H1 (cell line): ENCODE data around the gene CXCL12. TPM values are rescaled to one million over a fixed set of nuclear protein-coding genes. Genes with fewer than 3 reads are reported as not detected.

ENCODE experiments used
- CTCF ChIA-PET: fragments of 300-600 bp; sonication (Branson Sonifier 250); formaldehyde crosslinking; loops from one replicate; lab custom pipeline; 2021; ENCODE audit not compliant: partially characterized antibody; lab: Charles Lee
- POLR2A ChIA-PET: fragments of 300-600 bp; sonication (Branson Sonifier 250); formaldehyde crosslinking; loops from one replicate; lab custom pipeline; 2021; ENCODE audit warnings: inconsistent platforms; ENCODE audit not compliant: partially characterized antibody; lab: Charles Lee
- DNase-seq, 2 experiments: peaks; one replicate each; pipeline versions ENCODE4 v3.0.0 to v3.0.0-alpha.2; 2010 to 2022; ENCODE audit warnings: low spot score in 2 of 2, low read depth in 1 of 2, mixed read lengths in 1 of 2
- FAIRE-seq: peaks from 2 replicates; lab custom pipeline; 2011; peaks lifted over from hg19 to GRCh38; lab: Jason Lieb, UNC
- H2AFZ ChIP-seq: 2 replicates; pipeline ENCODE4 v1.8.1; 2012; ENCODE audit warnings: low read length, inconsistent platforms
- H2AK5ac ChIP-seq: 2 replicates; pipeline ENCODE4 v1.6.1; 2013; ENCODE audit warnings: low read depth, low read length
- H2BK120ac ChIP-seq: replicated peaks from 2 replicates; pipeline ENCODE3; 2013; ENCODE audit warnings: low read depth, low read length, inconsistent platforms
- H2BK12ac ChIP-seq: 2 replicates; pipeline ENCODE4 v1.6.1; 2013; ENCODE audit warnings: low read depth, low read length
- H2BK15ac ChIP-seq: 2 replicates; pipeline ENCODE4 v1.6.1; 2013; ENCODE audit warnings: low read length
- H2BK20ac ChIP-seq: 2 replicates; pipeline ENCODE4 v1.6.1; 2013; ENCODE audit warnings: low read length
- H2BK5ac ChIP-seq: 2 replicates; pipeline ENCODE4 v1.6.1; 2013; ENCODE audit warnings: low read depth, low read length
- H3K14ac ChIP-seq: 2 replicates; pipeline ENCODE4 v1.6.1; 2013; ENCODE audit warnings: inconsistent platforms; ENCODE audit not compliant: insufficient read length
- H3K18ac ChIP-seq: 2 replicates; pipeline ENCODE4 v1.6.1; 2013; ENCODE audit warnings: low read length; ENCODE audit errors: extremely low read depth
- H3K23ac ChIP-seq: 2 replicates; pipeline ENCODE4 v1.6.1; 2013; ENCODE audit warnings: inconsistent platforms; ENCODE audit not compliant: insufficient read length
- H3K23me2 ChIP-seq: 2 replicates; pipeline ENCODE4 v1.6.1; 2013; ENCODE audit warnings: low read depth, low read length
- H3K27ac ChIP-seq: 2 replicates; pipeline ENCODE4 v1.6.1; 2011; ENCODE audit warnings: low read depth, low read length, inconsistent platforms
- H3K27me3 ChIP-seq, 4 experiments: replicated peaks in 1 of 4; 1 replicate in 1 of 4; 2 replicates in 3 of 4; pipeline versions ENCODE4 v1.6.1 to v1.8.1; 2011 to 2013; ENCODE audit warnings: low read length in 3 of 4, mild to moderate bottlenecking in 3 of 4, inconsistent platforms in 2 of 4, mixed read lengths in 2 of 4, moderate library complexity in 1 of 4; ENCODE audit not compliant: control insufficient read depth in 3 of 4, insufficient read depth in 3 of 4; ENCODE audit errors: extremely low read depth in 1 of 4
- H3K36me3 ChIP-seq, 4 experiments: 2 replicates each; pipeline versions ENCODE4 v1.6.1 to v1.8.1; 2011 to 2013; ENCODE audit warnings: mild to moderate bottlenecking in 4 of 4, low read length in 3 of 4, moderate library complexity in 2 of 4, control low read depth in 1 of 4, inconsistent platforms in 1 of 4; ENCODE audit not compliant: insufficient read depth in 4 of 4, control insufficient read depth in 2 of 4
- H3K4ac ChIP-seq: replicated peaks from 2 replicates; pipeline ENCODE3; 2013; ENCODE audit warnings: low read length, low read depth, mixed read lengths, inconsistent platforms; ENCODE audit not compliant: insufficient read length
- H3K4me1 ChIP-seq, 4 experiments: replicated peaks in 1 of 4; 1 replicate in 1 of 4; 2 replicates in 3 of 4; pipeline versions ENCODE4 v1.6.1 to v1.8.1; 2011 to 2013; ENCODE audit warnings: low read length in 3 of 4, inconsistent platforms in 2 of 4, mixed read lengths in 1 of 4; ENCODE audit not compliant: insufficient read depth in 4 of 4, control insufficient read depth in 3 of 4
- H3K4me2 ChIP-seq, 2 experiments: 2 replicates each; pipeline versions ENCODE4 v1.6.1 to v1.8.1; 2011 to 2013; ENCODE audit warnings: low read depth in 2 of 2, low read length in 2 of 2, control low read depth in 1 of 2, inconsistent platforms in 1 of 2, mild to moderate bottlenecking in 1 of 2; ENCODE audit not compliant: insufficient read depth in 1 of 2
- H3K4me3 ChIP-seq, 4 experiments: fragments of 200-600, 300-600 bp in 1 of 4; sonication (generic), shearing (Covaris generic), sonication (Bioruptor Twin) in 1 of 4; 2 replicates each; pipeline versions ENCODE4 v1.5.1 to v1.8.1; 2011 to 2016; ENCODE audit warnings: low read length in 4 of 4, low read depth in 3 of 4, control low read depth in 2 of 4, inconsistent platforms in 2 of 4, mild to moderate bottlenecking in 2 of 4, mixed read lengths in 1 of 4, moderate library complexity in 1 of 4; ENCODE audit not compliant: insufficient read depth in 2 of 4; ENCODE audit errors: extremely low read depth in 1 of 4
- H3K56ac ChIP-seq: replicated peaks from 2 replicates; pipeline ENCODE3; 2013; ENCODE audit warnings: low read depth, mild to moderate bottlenecking, mixed read lengths, low read length, inconsistent platforms; ENCODE audit not compliant: insufficient read length
- H3K79me1 ChIP-seq: 2 replicates; pipeline ENCODE4 v1.6.1; 2013; ENCODE audit warnings: low read depth, low read length, control low read depth
- H3K79me2 ChIP-seq, 2 experiments: 2 replicates each; pipeline versions ENCODE4 v1.6.1 to v1.8.1; 2012 to 2013; ENCODE audit warnings: low read length in 2 of 2, mild to moderate bottlenecking in 2 of 2, inconsistent platforms in 1 of 2; ENCODE audit not compliant: insufficient read depth in 2 of 2, control insufficient read depth in 1 of 2
- H3K9ac ChIP-seq, 4 experiments: replicated peaks in 1 of 4; 1 replicate in 1 of 4; 2 replicates in 3 of 4; pipeline versions ENCODE4 v1.6.1 to v1.8.1; 2011 to 2013; ENCODE audit warnings: low read depth in 3 of 4, low read length in 3 of 4, control low read depth in 2 of 4, mild to moderate bottlenecking in 2 of 4, moderate library complexity in 2 of 4, inconsistent platforms in 1 of 4; ENCODE audit errors: extremely low read depth in 1 of 4
- H3K9me3 ChIP-seq, 2 experiments: 2 replicates each; pipeline versions ENCODE4 v1.6.1 to v1.8.1; 2012 to 2013; ENCODE audit warnings: mild to moderate bottlenecking in 2 of 2, moderate library complexity in 2 of 2, control low read depth in 1 of 2, inconsistent platforms in 1 of 2, low read depth in 1 of 2, low read length in 1 of 2, mixed read lengths in 1 of 2; ENCODE audit not compliant: insufficient read depth in 2 of 2
- H4K20me1 ChIP-seq, 2 experiments: replicated peaks in 1 of 2; 2 replicates each; pipeline versions ENCODE3 to v1.8.1; 2011 to 2013; ENCODE audit warnings: inconsistent platforms in 2 of 2, low read length in 2 of 2, mild to moderate bottlenecking in 1 of 2; ENCODE audit not compliant: insufficient read depth in 2 of 2, control insufficient read depth in 1 of 2
- H4K5ac ChIP-seq: 2 replicates; pipeline ENCODE4 v1.6.1; 2013; ENCODE audit warnings: low read length, low read depth, mixed read lengths, inconsistent platforms; ENCODE audit not compliant: insufficient read length
- H4K8ac ChIP-seq: 2 replicates; pipeline ENCODE4 v1.8.0; 2013; ENCODE audit warnings: mild to moderate bottlenecking, moderate library complexity, low read length, inconsistent platforms; ENCODE audit not compliant: insufficient read depth; ENCODE audit errors: extremely low read depth
- H4K91ac ChIP-seq: replicated peaks from 2 replicates; pipeline ENCODE3; 2013; ENCODE audit warnings: low read length, mixed read lengths, inconsistent platforms; ENCODE audit not compliant: insufficient read length
- ASH2L ChIP-seq: fragments of 200-600, 300-600 bp; sonication (generic); IDR thresholded peaks from one replicate; pipeline ENCODE4 v1.7.1; 2017; ENCODE audit warnings: low read length
- CHD1 ChIP-seq: IDR thresholded peaks from 2 replicates; pipeline ENCODE4 v1.6.1; 2012; ENCODE audit warnings: low read depth, low read length, improper control_type of control experiment
- CTBP2 ChIP-seq: IDR thresholded peaks from 2 replicates; pipeline ENCODE4 v1.7.0; 2011; ENCODE audit warnings: borderline replicate concordance, mild to moderate bottlenecking, moderate library complexity, mixed read lengths, low read length; ENCODE audit not compliant: insufficient read depth, insufficient read length
- E2F6 ChIP-seq: IDR thresholded peaks from 2 replicates; pipeline ENCODE4 v1.6.1; 2012; ENCODE audit warnings: inconsistent platforms
- JUND ChIP-seq: IDR thresholded peaks from 2 replicates; pipeline ENCODE4 v1.6.1; 2011; ENCODE audit warnings: mild to moderate bottlenecking, improper control_type of control experiment, low read length
- KDM4A ChIP-seq: IDR thresholded peaks from one replicate; pipeline ENCODE4 v1.7.1; 2012; ENCODE audit warnings: low read depth, mild to moderate bottlenecking, moderate library complexity, low read length, inconsistent platforms; ENCODE audit not compliant: severe bottlenecking
- MAFK ChIP-seq: IDR thresholded peaks from 2 replicates; pipeline ENCODE4 v1.6.1; 2012; ENCODE audit warnings: low read depth, mild to moderate bottlenecking, improper control_type of control experiment, low read length
- NANOG ChIP-seq: IDR thresholded peaks from 2 replicates; pipeline ENCODE4 v1.6.1; 2011; ENCODE audit warnings: low read length, low read depth, mild to moderate bottlenecking, inconsistent platforms; ENCODE audit not compliant: insufficient read depth, poor library complexity, severe bottlenecking
- PHF8 ChIP-seq: fragments of 200-600 bp; sonication (generic); conservative IDR thresholded peaks from 2 replicates; pipeline ENCODE4 v1.7.1; 2012; ENCODE audit warnings: low read depth, mild to moderate bottlenecking, inconsistent platforms, low read length, moderate library complexity
- RFX5 ChIP-seq: IDR thresholded peaks from 2 replicates; pipeline ENCODE4 v1.6.1; 2011; ENCODE audit warnings: low read depth, low read length, improper control_type of control experiment, borderline replicate concordance
- RXRA ChIP-seq: IDR thresholded peaks from 2 replicates; pipeline ENCODE4 v1.6.1; 2011; ENCODE audit warnings: low read depth, mild to moderate bottlenecking, low read length, moderate library complexity; ENCODE audit not compliant: insufficient read depth
- SUZ12 ChIP-seq: fragments of 200-600 bp; sonication (generic); IDR thresholded peaks from 2 replicates; pipeline ENCODE4 v1.6.1; 2012; ENCODE audit warnings: mild to moderate bottlenecking, inconsistent platforms, low read length, moderate library complexity, mixed read lengths
- TAF7 ChIP-seq: optimal IDR thresholded peaks from 2 replicates; pipeline ENCODE3; 2011; ENCODE audit warnings: low read depth, mild to moderate bottlenecking, inconsistent platforms, low read length, moderate library complexity, borderline replicate concordance
- WGBS, 2 experiments: shearing (Covaris generic) in 1 of 2; methylation state at CpG; one replicate each; pipeline versions ENCODE4 v1.1.6 to v1.1.7; 2013 to 2015; ENCODE audit warnings: low lambda C conversion rate in 2 of 2, mixed read lengths in 2 of 2, inconsistent platforms in 1 of 2, low coverage in 1 of 2, missing lambda C conversion rate in 1 of 2; ENCODE audit not compliant: insufficient replicate concordance in 2 of 2, insufficient coverage in 1 of 2, insufficient read length in 1 of 2; ENCODE audit errors: extremely low coverage in 1 of 2, missing lambda C conversion rate in 1 of 2; 5-methylcytosine and 5-hydroxymethylcytosine counted together
- polyA plus RNA-seq, 7 experiments: library from polyadenylated mRNA; depleted of rRNA in 3 of 7; stranded (reverse) in 5 of 7; unstranded in 2 of 7; fragments of >200 nt in 5 of 7; fragments of 200-250 nt in 2 of 7; gene quantifications; 1 replicate in 5 of 7; 2 replicates in 1 of 7; 4 replicates in 1 of 7; pipeline versions ENCODE4 v1.2.1 to v1.2.3, GENCODE V29; 2011 to 2013; ENCODE audit warnings: missing spikeins in 2 of 7, mixed read lengths in 2 of 7
- total RNA-seq: library from RNA; stranded (reverse); fragmentation: NEBNext Ultra II Directional; extraction: Animal tissue kit (Norgen Biotek cat#: 25700); gene quantifications from 2 replicates; pipeline ENCODE4 v1.2.1, GENCODE V29; 2021

Gene CXCL12
- total and polyA plus RNA-seq, 2 of the 8 experiments (the other 6 are each of a cell fraction or from before 2014, with no cell fraction given) = 51.4 to 53.8 TPM

GRCh38 chr10:44427479-44427878, 42.6 kb upstream of the CXCL12 start:
- H3K56ac ChIP-seq = no peak overlapping the region
- no peak overlapping the region for H3K4ac ChIP-seq
- no peak overlapping the region for H3K4me3 ChIP-seq
- POLR2A ChIA-PET = no interaction called here
- no peak overlapping the region for H2BK120ac ChIP-seq
- no peak overlapping the region for H2BK15ac ChIP-seq
- H3K27ac ChIP-seq = no peak overlapping the region
- H3K18ac ChIP-seq = no peak overlapping the region
- H3K9ac ChIP-seq = no peak overlapping the region
- WGBS, 2 experiments = 96% methylated on average over 2 of the region's 2 CpGs; no CpG with 5 or more reads in 1 of the 2 experiments
- H2BK12ac ChIP-seq = no peak overlapping the region
- no peak overlapping the region for H3K4me2 ChIP-seq
- TF ChIP-seq KDM4A (no peak), JUND (no peak), CHD1 (no peak), NANOG (no peak), CTBP2 (no peak), TAF7 (no peak), MAFK (no peak), ASH2L (no peak), RXRA (no peak), E2F6 (no peak), RFX5 (no peak), PHF8 (no peak), SUZ12 (no peak)
- no peak overlapping the region for H2BK20ac ChIP-seq
- H3K23ac ChIP-seq = no peak overlapping the region
- no peaks in the 10 kb centered on the region for H3K36me3 ChIP-seq
- no peak overlapping the region for H2BK5ac ChIP-seq
- no peaks in the 10 kb centered on the region for H3K79me2 ChIP-seq
- no peaks in the 10 kb centered on the region for H3K27me3 ChIP-seq
- H3K79me1 ChIP-seq = no peaks in the 10 kb centered on the region
- 0 out of 7 replicates have a peak, but pooled peaks cover 0 to 2% (median 0%) of the 10 kb centered on the region in 4 experiments for H3K4me1 ChIP-seq
- no peak overlapping the region for H2AK5ac ChIP-seq
- H4K91ac ChIP-seq = no peak overlapping the region
- no peak for DNase-seq
- no peak overlapping the region for H2AFZ ChIP-seq
- no peak overlapping the region for H3K14ac ChIP-seq
- H4K20me1 ChIP-seq = no peaks in the 10 kb centered on the region
- no peak overlapping the region for H4K8ac ChIP-seq
- no peak for FAIRE-seq
- no peaks in the 10 kb centered on the region for H3K23me2 ChIP-seq
- H3K9me3 ChIP-seq = 0 out of 4 replicates have a peak, but pooled peaks cover 3 to 6% of the 10 kb centered on the region in 2 experiments
- H4K5ac ChIP-seq = no peak overlapping the region
- CTCF ChIA-PET = interaction anchor here (0.8 to 2.2 kb wide), 4 partner anchors 12 to 91 kb away, joined by 3 to 7 read pairs (median 4); no protein-coding TSS in a partner anchor
